Measurements from ENCODE around the gene OR6S1. TPM values are rescaled to one million over a fixed set of nuclear protein-coding genes. Genes with fewer than 3 reads are reported as not detected.
"Not testable (repeated sequence)": the region's sequence is repeated elsewhere in the genome, so short reads cannot be mapped to it uniquely, and the experiment has no call there.

The OR6S1 gene
- total and polyA plus RNA-seq, 10 of the 15 experiments (the other 5 are each of a cell fraction or from before 2014, with no cell fraction given): 0.22 to 0.67 (median 0.43) TPM; not detected in 4

GRCh38 chr14:20667957-20668356 lies 26.5 kb upstream of the OR6S1 start (continued):
- TF ChIP-seq CEBPZ (IDR thresholded peaks at IDR 0.05; ENCODE audit: low read depth, low read length) (no peak), STAT1 (conservative IDR thresholded peaks at IDR 0.05) (no peak), PAX5 (IDR thresholded peaks at IDR 0.05; ENCODE audit: borderline replicate concordance, low read depth, low read length) (peak; percentile 63; the same call in 1 of the 2 replicates), BHLHE40 (IDR thresholded peaks at IDR 0.05; ENCODE audit: borderline replicate concordance in 1 of 2, low read depth in 2 of 2, low read length in 1 of 2) (peak in 1 of 2 experiments; percentile 13; a peak in 1 of 4 replicates), SPI1 (IDR thresholded peaks at IDR 0.05; ENCODE audit: borderline replicate concordance, insufficient read depth, low read depth, low read length) (peak; percentile 92)

- ChIA-PET CTCF (interaction anchor here (1.8 to 11.5 kb wide), 3 partner anchors 10 to 17 kb away, joined by 6 to 214 read pairs (median 58); partner anchors contain the start of genes ANG and RNASE4), RAD21 (ENCODE audit: unreplicated experiment) (interaction anchor here (2.7 to 7.6 kb wide), 4 partner anchors 10 to 16 kb away, joined by 11 to 156 read pairs (median 46); partner anchors contain the start of gene RNASE4), SMC1A (ENCODE audit: uncharacterized antibody, unreplicated experiment) (interaction anchor here (2.4 to 5.1 kb wide), 5 partner anchors 10 to 35 kb away, joined by 9 to 150 read pairs (median 35); partner anchors contain the start of gene RNASE4), POLR2A (interaction anchor here (4.2 to 5.5 kb wide), 2 partner anchors 15 to 16 kb away, joined by 59 to 69 read pairs; partner anchors contain the start of gene RNASE4)
- H4K20me1 ChIP-seq (ENCODE audit: control insufficient read depth, insufficient read depth); DNase-seq (ENCODE audit: low read depth, low spot score); H3K27me3 ChIP-seq (replicated peaks in 1 of 2; ENCODE audit: control insufficient read depth in 2 of 2, insufficient read depth in 2 of 2, low read length in 1 of 2); H2AFZ ChIP-seq (ENCODE audit: control insufficient read depth, low read depth, low read length); H3K9me3 ChIP-seq (replicated peaks; ENCODE audit: control insufficient read depth, insufficient read depth, low read length); H3K36me3 ChIP-seq (ENCODE audit: control insufficient read depth in 2 of 2, insufficient read depth in 2 of 2, low read length in 1 of 2); FAIRE-seq; in situ Hi-C loops (cut with MboI): not testable (repeated sequence)
- Histone ChIP-seq H3K4me3 (peak overlapping the region; percentile 83), H3K9ac (ENCODE audit: control insufficient read depth, insufficient read depth, low read length) (peak overlapping the region; percentile 66), H3K4me2 (ENCODE audit: control insufficient read depth, insufficient read depth) (peak overlapping the region; percentile 71), H3K79me2 (ENCODE audit: control insufficient read depth, insufficient read depth, low read length) (peaks cover 24% of the 10 kb centered on the region), H3K27ac (ENCODE audit: control insufficient read depth, insufficient read depth) (peak overlapping the region; percentile 96), H3K4me1 (ENCODE audit: control insufficient read depth, insufficient read depth, low read length) (peaks cover 38% of the 10 kb centered on the region)
- TSS peak; percentile 82 for BruUV-seq (replicated peaks)
- intact Hi-C loops (cut with micrococcal nuclease; ENCODE audit: unreplicated experiment): loop anchor here (5.0 kb wide), 1 partner anchor 324 kb away; the partner anchor contains the start of gene PARP2
- ATAC-seq: 0 out of 3 replicates have a peak, but pooled peaks have one; percentile 4
- WGBS (ENCODE audit: insufficient coverage, insufficient replicate concordance, low lambda C conversion rate, missing lambda C conversion rate): 66% methylated on average over 7 of the region's 7 CpGs
- TF ChIP-seq POLR2A (IDR thresholded peaks at IDR 0.05; ENCODE audit: low read depth, low read length) (peak; percentile 48; the same call in 1 of the 2 replicates), E4F1 (IDR thresholded peaks at IDR 0.05; ENCODE audit: borderline replicate concordance, partially characterized antibody) (peak; percentile 92), CBFB (IDR thresholded peaks at IDR 0.05; ENCODE audit: low read depth) (peak; percentile 58; the same call in 1 of the 2 replicates), SMAD5 (IDR thresholded peaks at IDR 0.05; ENCODE audit: low read depth) (peak; percentile 92), ATF7 (IDR thresholded peaks at IDR 0.05; ENCODE audit: low read depth) (0 out of 2 replicates have a peak, but pooled peaks have one; percentile 7), POLR2AphosphoS5 (IDR thresholded peaks at IDR 0.05; ENCODE audit: low read length) (peak; percentile 87), RELA (IDR thresholded peaks at IDR 0.05; ENCODE audit: borderline replicate concordance, partially characterized antibody) (peak; percentile 9), SPI1 (IDR thresholded peaks at IDR 0.05; ENCODE audit: borderline replicate concordance, insufficient read depth, low read depth, low read length) (peak; percentile 87), RELB (IDR thresholded peaks at IDR 0.05; ENCODE audit: low read depth) (0 out of 2 replicates have a peak, but pooled peaks have one; percentile 16)
Observed at GRCh38 chr14:20666400-20666961, 25.0 kb upstream of the OR6S1 start.

Measured in GM12878 (cell line).